Esophagus muscularis mucosa (tissue), 3 donors: ENCODE measurements around the gene SUGP1.

ENCODE experiments used
- CTCF ChIP-seq, 3 experiments: fragments of 200-600 bp in 2 of 3; fragments of 450-650 bp in 1 of 3; sonication (generic) in 2 of 3; IDR thresholded peaks; one replicate each; pipeline ENCODE4 v1.5.1; 2017 to 2019; ENCODE audit warnings: antibody characterized with exemption in 3 of 3, mild to moderate bottlenecking in 2 of 3, moderate library complexity in 1 of 3
- POLR2AphosphoS5 ChIP-seq, 2 donors: sonication (generic); formaldehyde crosslinking; IDR thresholded peaks; one replicate each; pipeline ENCODE4 v1.6.1; 2017; ENCODE audit warnings: antibody characterized with exemption in 2 of 2

- TF ChIP-seq POLR2AphosphoS5 (IDR thresholded peaks at IDR 0.05) (no peak), CTCF (IDR thresholded peaks at IDR 0.05) (no peak)
These were observed 88.0 kb downstream of the SUGP1 start for GRCh38 chr19:19232261-19232721.
